HCT116 (cell line): Measurements from ENCODE around the gene ANKS1A.

Experiments
- CEBPB ChIP-seq: IDR thresholded peaks from 2 replicates; pipeline ENCODE4 v1.6.1; 2012; ENCODE audit warnings: low read depth
- CTCF ChIP-seq, 3 experiments: fragments of 200-600 bp in 1 of 3; sonication (generic) in 1 of 3; IDR thresholded peaks in 2 of 3; conservative IDR thresholded peaks in 1 of 3; 2 replicates each; pipeline ENCODE4 v1.5.1; 2012 to 2017; ENCODE audit warnings: low read depth in 2 of 3, low read length in 2 of 3, antibody characterized with exemption in 1 of 3, borderline replicate concordance in 1 of 3, control low read depth in 1 of 3, mild to moderate bottlenecking in 1 of 3, mixed read lengths in 1 of 3, mixed run types in 1 of 3, moderate library complexity in 1 of 3; ENCODE audit not compliant: insufficient read depth in 1 of 3
- EZH2phosphoT487 ChIP-seq: fragments of 200-600 bp; IDR thresholded peaks from 2 replicates; pipeline ENCODE4 v1.6.1; 2018; ENCODE audit warnings: antibody characterized with exemption, borderline replicate concordance
- POLR2A ChIP-seq: IDR thresholded peaks from 2 replicates; pipeline ENCODE4 v1.7.0; 2011; ENCODE audit warnings: borderline replicate concordance; ENCODE audit not compliant: insufficient read depth, insufficient read length; ENCODE audit errors: extremely low read depth
- POLR2AphosphoS5 ChIP-seq: IDR thresholded peaks from 2 replicates; pipeline ENCODE4 v1.6.1; 2011; ENCODE audit warnings: mild to moderate bottlenecking, low read depth, low read length, moderate library complexity
- RAD21 ChIP-seq: IDR thresholded peaks from 2 replicates; pipeline ENCODE4 v1.6.1; 2012; ENCODE audit warnings: low read depth, mild to moderate bottlenecking
- ZBTB33 ChIP-seq: IDR thresholded peaks from 2 replicates; pipeline ENCODE4 v1.6.1; 2011; ENCODE audit warnings: mild to moderate bottlenecking, low read length, moderate library complexity; ENCODE audit not compliant: insufficient replicate concordance; ENCODE audit errors: extremely low read depth

GRCh38 chr6:35087361-35088280 is 198.6 kb downstream of the ANKS1A start:
- TF ChIP-seq POLR2AphosphoS5 (no peak), CTCF (IDR thresholded peaks at IDR 0.05 in 2 of 3, conservative IDR thresholded peaks at IDR 0.05 in 1 of 3; ENCODE audit: borderline replicate concordance in 1 of 3, insufficient read depth in 1 of 3, low read depth in 2 of 3, low read length in 2 of 3) (no peak), POLR2A (no peak), ZBTB33 (no peak), EZH2phosphoT487 (no peak), RAD21 (no peak), CEBPB (no peak)
